H1 (cell line): ENCODE data around the gene CUX1. TPM values are rescaled to one million over a fixed set of nuclear protein-coding genes. Genes with fewer than 3 reads are reported as not detected.

Experiments used
- ASH2L ChIP-seq: fragments of 200-600, 300-600 bp; sonication (generic); IDR thresholded peaks from one replicate; pipeline ENCODE4 v1.7.1; 2017; ENCODE audit warnings: low read length
- CBX5 ChIP-seq: fragments of 300-800, 300-1000 bp; sonication (generic); IDR thresholded peaks from 2 replicates; pipeline ENCODE4 v1.7.1; 2016; ENCODE audit warnings: antibody characterized with exemption, low read length, low read depth
- CEBPB ChIP-seq: IDR thresholded peaks from 2 replicates; pipeline ENCODE4 v1.6.1; 2012; ENCODE audit warnings: low read depth, low read length
- KDM4A ChIP-seq: IDR thresholded peaks from one replicate; pipeline ENCODE4 v1.7.1; 2012; ENCODE audit warnings: low read depth, mild to moderate bottlenecking, moderate library complexity, low read length, inconsistent platforms; ENCODE audit not compliant: severe bottlenecking
- RFX5 ChIP-seq: IDR thresholded peaks from 2 replicates; pipeline ENCODE4 v1.6.1; 2011; ENCODE audit warnings: low read depth, low read length, improper control_type of control experiment, borderline replicate concordance
- RXRA ChIP-seq: IDR thresholded peaks from 2 replicates; pipeline ENCODE4 v1.6.1; 2011; ENCODE audit warnings: low read depth, mild to moderate bottlenecking, low read length, moderate library complexity; ENCODE audit not compliant: insufficient read depth
- polyA plus RNA-seq, 7 experiments: library from polyadenylated mRNA; depleted of rRNA in 3 of 7; stranded (reverse) in 5 of 7; unstranded in 2 of 7; fragments of >200 nt in 5 of 7; fragments of 200-250 nt in 2 of 7; gene quantifications; 1 replicate in 5 of 7; 2 replicates in 1 of 7; 4 replicates in 1 of 7; pipeline versions ENCODE4 v1.2.1 to v1.2.3, GENCODE V29; 2011 to 2013; ENCODE audit warnings: missing spikeins in 2 of 7, mixed read lengths in 2 of 7
- total RNA-seq: library from RNA; stranded (reverse); fragmentation: NEBNext Ultra II Directional; extraction: Animal tissue kit (Norgen Biotek cat#: 25700); gene quantifications from 2 replicates; pipeline ENCODE4 v1.2.1, GENCODE V29; 2021
- TF ChIP-seq, protein P1 (sequence below): fragments of 300-600 bp; sonication (generic); IDR thresholded peaks from 2 replicates; pipeline ENCODE4 v1.7.1; 2012; ENCODE audit warnings: low read length, moderate library complexity, mild to moderate bottlenecking, inconsistent platforms; ENCODE audit not compliant: insufficient replicate concordance

Gene CUX1
- total and polyA plus RNA-seq, 2 of the 8 experiments (the other 6 are each of a cell fraction or from before 2014, with no cell fraction given): 21.6 to 65.9 TPM

DNA sequence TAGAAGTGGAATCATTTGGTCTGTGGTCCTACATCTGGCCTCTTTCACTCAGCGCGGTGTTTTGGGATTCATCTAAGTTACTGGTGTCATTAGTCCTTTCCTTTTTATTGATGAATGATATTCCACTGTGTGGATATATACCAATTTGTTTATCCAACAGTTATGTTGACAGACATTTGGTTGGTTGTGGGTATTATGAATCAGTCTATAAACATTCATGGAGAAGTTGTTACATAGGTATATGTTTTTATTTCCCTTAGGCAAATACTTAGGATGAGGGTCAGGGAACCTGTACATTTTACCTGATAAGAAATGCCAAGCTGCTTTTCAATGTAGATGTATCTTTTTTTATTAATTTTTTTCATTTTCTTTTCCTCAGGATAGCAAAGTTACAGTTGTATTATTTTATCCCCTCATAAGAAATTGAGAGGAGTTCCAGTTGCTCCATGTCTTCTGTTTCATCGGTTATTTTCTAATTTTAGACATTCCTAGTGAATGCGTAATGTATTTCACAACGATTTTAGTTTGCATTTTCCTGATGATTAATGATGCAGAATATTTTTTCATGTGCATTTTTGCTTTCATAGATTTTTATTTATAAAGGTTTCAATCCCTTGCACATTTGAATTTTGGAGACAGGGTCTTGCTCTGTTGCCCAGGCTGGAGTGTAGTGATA is 265.4 kb downstream of the CUX1 start (continued):
- TF ChIP-seq, protein P1, sequence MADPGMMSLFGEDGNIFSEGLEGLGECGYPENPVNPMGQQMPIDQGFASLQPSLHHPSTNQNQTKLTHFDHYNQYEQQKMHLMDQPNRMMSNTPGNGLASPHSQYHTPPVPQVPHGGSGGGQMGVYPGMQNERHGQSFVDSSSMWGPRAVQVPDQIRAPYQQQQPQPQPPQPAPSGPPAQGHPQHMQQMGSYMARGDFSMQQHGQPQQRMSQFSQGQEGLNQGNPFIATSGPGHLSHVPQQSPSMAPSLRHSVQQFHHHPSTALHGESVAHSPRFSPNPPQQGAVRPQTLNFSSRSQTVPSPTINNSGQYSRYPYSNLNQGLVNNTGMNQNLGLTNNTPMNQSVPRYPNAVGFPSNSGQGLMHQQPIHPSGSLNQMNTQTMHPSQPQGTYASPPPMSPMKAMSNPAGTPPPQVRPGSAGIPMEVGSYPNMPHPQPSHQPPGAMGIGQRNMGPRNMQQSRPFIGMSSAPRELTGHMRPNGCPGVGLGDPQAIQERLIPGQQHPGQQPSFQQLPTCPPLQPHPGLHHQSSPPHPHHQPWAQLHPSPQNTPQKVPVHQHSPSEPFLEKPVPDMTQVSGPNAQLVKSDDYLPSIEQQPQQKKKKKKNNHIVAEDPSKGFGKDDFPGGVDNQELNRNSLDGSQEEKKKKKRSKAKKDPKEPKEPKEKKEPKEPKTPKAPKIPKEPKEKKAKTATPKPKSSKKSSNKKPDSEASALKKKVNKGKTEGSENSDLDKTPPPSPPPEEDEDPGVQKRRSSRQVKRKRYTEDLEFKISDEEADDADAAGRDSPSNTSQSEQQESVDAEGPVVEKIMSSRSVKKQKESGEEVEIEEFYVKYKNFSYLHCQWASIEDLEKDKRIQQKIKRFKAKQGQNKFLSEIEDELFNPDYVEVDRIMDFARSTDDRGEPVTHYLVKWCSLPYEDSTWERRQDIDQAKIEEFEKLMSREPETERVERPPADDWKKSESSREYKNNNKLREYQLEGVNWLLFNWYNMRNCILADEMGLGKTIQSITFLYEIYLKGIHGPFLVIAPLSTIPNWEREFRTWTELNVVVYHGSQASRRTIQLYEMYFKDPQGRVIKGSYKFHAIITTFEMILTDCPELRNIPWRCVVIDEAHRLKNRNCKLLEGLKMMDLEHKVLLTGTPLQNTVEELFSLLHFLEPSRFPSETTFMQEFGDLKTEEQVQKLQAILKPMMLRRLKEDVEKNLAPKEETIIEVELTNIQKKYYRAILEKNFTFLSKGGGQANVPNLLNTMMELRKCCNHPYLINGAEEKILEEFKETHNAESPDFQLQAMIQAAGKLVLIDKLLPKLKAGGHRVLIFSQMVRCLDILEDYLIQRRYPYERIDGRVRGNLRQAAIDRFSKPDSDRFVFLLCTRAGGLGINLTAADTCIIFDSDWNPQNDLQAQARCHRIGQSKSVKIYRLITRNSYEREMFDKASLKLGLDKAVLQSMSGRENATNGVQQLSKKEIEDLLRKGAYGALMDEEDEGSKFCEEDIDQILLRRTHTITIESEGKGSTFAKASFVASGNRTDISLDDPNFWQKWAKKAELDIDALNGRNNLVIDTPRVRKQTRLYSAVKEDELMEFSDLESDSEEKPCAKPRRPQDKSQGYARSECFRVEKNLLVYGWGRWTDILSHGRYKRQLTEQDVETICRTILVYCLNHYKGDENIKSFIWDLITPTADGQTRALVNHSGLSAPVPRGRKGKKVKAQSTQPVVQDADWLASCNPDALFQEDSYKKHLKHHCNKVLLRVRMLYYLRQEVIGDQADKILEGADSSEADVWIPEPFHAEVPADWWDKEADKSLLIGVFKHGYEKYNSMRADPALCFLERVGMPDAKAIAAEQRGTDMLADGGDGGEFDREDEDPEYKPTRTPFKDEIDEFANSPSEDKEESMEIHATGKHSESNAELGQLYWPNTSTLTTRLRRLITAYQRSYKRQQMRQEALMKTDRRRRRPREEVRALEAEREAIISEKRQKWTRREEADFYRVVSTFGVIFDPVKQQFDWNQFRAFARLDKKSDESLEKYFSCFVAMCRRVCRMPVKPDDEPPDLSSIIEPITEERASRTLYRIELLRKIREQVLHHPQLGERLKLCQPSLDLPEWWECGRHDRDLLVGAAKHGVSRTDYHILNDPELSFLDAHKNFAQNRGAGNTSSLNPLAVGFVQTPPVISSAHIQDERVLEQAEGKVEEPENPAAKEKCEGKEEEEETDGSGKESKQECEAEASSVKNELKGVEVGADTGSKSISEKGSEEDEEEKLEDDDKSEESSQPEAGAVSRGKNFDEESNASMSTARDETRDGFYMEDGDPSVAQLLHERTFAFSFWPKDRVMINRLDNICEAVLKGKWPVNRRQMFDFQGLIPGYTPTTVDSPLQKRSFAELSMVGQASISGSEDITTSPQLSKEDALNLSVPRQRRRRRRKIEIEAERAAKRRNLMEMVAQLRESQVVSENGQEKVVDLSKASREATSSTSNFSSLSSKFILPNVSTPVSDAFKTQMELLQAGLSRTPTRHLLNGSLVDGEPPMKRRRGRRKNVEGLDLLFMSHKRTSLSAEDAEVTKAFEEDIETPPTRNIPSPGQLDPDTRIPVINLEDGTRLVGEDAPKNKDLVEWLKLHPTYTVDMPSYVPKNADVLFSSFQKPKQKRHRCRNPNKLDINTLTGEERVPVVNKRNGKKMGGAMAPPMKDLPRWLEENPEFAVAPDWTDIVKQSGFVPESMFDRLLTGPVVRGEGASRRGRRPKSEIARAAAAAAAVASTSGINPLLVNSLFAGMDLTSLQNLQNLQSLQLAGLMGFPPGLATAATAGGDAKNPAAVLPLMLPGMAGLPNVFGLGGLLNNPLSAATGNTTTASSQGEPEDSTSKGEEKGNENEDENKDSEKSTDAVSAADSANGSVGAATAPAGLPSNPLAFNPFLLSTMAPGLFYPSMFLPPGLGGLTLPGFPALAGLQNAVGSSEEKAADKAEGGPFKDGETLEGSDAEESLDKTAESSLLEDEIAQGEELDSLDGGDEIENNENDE: no peak
- no peak for TF ChIP-seq CEBPB
- TF ChIP-seq ASH2L: no peak
- TF ChIP-seq CBX5: no peak
- TF ChIP-seq KDM4A: no peak
- no peak for TF ChIP-seq RXRA
- TF ChIP-seq RFX5: no peak
